GM19455 (cell line): ENCODE results near the gene BSND.

Experiments used
- ATAC-seq: cut with Tn5 transposase; IDR thresholded peaks from one replicate; pipeline ENCODE4 v1.9.1; 2021; ENCODE audit not compliant: unreplicated experiment

The BSND gene

DNA sequence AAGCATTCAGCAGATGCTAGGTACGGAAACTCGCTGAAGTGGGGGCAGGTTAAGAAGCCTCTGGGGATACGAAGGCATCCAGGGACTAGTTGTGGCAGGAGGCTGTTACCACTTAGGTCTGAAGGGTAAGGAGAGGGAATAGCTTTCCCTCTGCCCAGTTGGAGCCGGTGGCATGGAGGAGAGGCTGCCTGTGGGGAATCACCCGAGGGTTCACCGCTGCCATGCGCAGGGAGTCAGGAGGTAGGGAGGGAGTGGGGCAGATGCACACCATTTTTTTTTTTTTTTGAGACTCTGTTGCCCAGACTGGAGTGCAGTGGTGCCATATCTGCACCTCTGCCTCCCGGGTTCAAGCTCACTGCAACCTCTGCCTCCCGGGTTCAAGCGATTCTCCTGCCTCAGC is 46.7 kb downstream of the BSND start:
- ATAC-seq, result no peak

DNA sequence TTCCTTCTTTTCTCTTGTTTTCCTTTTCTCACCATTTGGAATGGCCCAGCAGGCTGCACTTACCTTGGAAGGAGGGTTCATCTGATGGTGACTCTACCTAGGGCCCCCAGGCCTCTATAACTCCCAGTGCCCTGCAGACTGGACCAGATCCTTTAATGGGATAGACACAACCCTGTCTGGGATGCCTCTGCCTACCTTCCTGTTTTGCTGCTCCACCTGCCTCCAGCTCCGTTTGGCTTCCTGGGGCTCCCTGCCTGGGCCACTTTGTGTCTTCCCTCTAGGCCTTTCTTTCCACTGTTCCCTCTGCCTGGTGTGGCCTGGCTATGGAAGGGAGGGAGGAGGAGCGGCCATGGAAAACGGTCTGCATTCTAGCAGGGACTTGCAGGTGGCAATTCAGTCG is 48.1 kb downstream of the BSND start:
- ATAC-seq, result no peak

DNA sequence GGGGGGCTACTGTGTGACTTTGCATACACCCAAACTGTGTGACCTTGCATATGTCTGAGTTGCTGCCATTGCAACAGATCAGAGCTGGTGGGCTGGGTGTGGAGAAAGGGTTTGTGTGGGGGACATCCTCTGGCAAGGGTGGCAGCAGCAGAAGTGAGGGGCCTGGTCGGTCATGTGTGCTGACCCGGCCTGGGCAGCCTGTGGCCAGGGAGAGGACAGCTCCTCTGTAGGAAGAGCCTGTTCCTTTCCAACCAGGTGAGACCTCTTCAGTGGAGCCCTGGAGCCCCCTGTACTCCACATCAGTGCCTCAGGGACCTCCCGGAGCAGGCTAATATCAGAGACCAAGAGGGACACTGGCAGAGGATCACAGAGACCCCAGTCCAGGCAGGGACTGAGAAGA is 48.9 kb downstream of the BSND start:
- no peak for ATAC-seq

DNA sequence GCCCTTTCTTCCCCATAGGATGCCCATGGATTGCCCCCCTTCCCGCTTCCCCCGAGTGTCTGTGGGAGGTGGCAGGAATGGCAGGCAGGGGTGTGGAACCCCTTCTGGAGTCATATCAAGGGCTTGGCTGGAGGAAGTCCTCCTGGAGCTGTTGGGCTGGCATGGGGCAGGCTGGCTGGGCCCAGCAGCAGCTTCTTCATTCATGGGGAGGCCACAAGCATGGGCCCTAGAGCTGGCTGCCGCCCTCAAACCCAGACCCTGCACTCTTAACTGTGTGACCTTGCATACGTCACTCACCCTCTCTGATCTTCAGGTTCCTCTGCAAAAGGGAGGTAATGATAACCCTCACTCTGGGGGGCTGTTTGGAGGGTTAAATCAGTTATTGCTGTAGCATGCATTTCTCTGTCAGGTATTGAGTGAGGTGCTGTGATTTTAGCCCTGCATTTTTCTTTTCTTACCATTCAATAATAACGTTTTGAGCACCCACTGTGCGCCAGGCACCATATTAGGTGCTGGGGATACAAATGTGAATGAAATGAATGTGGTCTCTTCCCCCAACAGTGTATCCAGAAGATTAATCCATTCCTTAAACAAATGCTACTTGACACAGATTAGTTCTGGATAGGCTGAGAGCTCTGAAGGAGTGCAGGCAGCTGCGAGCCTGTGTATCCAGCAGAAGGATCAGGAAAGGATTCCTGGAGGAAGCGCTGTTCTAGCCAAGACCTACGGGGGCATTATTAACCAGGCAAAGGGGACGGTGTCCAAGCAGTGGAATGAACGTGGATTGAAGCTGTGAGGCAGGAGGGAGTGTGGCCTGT is 49.9 kb downstream of the BSND start:
- no peak for ATAC-seq

DNA sequence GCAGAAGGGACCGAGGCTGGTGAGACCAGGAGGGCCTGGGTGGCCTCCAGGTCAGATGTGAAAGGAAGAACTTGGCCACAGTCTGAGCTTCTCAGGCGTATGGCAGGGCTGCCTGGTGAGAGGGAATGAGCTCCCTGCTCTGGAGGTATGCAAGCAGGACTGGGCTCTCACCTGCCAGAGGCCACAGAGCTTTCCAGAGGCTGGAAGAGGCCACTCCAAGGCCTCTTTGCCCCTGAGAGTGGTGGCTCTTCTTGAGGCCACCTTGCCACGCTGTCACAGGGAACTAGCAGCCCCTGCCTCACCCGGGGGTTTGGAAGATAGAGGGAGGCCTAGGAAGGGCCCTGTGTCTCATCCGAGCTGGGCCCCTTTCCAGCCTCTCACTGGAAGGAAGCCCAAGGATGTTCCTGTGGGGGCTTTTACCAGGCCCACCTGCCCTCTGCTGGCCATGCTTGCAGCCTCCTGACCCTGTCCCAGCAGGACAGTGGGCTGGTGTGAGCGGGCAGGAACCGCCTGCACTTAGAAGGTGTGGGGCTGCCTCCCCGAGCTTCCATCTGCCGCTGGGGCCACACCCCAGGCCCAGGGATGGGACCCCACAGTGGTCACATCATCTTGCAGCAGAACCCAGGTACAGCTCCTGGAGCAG is 50.7 kb downstream of the BSND start:
- ATAC-seq, result no peak

DNA sequence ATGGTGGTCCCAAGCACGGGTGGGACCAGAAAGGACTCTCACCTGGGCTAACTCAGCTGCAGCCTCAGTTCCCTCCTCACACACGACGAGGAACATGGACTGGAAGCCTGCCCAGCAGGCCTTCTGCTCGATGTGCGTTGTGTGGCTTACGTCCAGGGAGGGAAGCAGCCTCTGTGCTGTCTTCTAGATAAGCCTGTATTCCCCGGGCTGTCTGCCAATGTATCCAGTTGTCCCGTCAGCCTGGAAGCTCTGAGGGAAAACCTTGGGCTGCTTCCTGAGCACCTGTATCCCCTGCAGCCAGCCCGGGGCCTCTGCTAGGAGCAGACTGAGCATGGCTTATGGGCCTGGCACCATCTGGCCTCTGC is 51.2 kb downstream of the BSND start:
- ATAC-seq, result no peak

DNA sequence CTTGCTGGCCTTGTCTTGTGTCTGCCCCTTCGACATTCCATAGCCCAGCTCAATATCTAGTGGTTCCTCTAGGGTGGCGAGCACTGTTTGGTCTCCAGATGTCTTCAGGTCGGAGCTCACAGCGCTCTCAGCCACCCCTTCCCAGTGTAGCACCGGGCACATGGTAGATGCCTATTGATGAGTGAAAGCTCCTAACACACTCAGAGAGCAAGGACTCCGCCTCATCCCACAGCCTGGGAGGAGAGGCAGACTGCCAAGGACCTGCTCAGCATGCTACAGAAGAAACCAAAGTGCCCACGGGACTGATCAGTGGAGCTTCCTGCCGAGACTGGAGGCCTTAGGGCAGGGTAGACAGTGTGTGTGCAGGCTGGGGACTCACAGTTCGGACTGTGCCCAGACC is 51.5 kb downstream of the BSND start:
- ATAC-seq, result no peak

DNA sequence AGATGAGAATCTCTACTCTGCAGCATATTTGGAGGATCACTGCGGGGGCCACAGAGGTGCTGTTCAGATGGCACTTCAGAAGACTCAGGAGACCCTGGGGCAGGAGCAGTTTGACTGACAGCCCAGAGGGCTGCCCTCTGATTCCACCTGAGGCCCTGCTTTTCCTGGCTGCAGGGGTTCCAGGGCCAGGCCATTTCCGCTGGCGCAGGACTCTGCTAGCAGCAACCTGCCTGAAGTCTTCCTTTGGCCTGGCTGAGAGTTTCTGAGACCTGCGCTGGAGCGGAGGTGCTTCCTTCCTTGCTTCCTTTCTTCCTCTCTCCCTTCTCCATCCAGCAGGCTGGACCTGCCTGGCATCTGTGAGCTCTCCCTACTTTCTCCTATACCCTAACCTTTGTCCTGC is 52.4 kb downstream of the BSND start:
- ATAC-seq, result no peak

DNA sequence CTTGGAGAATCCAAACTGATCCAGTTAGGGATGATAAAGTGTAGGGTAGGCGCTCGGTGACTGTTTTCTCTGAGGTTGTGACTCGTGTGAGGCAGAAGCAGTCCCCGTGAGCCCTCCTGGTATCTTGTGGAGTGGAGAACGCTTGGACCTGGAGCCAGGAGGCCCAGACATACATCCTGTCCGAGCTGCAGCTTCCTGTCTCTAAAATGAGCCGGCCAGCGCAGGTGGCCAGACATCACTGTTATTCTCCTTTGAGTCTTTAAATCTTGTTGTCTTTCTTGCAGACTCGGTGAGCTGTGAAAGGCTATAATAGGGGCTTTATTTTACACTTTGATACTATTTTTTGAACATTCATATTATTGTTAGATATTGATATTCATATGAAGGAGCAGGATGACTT is 52.9 kb downstream of the BSND start:
- no peak for ATAC-seq

DNA sequence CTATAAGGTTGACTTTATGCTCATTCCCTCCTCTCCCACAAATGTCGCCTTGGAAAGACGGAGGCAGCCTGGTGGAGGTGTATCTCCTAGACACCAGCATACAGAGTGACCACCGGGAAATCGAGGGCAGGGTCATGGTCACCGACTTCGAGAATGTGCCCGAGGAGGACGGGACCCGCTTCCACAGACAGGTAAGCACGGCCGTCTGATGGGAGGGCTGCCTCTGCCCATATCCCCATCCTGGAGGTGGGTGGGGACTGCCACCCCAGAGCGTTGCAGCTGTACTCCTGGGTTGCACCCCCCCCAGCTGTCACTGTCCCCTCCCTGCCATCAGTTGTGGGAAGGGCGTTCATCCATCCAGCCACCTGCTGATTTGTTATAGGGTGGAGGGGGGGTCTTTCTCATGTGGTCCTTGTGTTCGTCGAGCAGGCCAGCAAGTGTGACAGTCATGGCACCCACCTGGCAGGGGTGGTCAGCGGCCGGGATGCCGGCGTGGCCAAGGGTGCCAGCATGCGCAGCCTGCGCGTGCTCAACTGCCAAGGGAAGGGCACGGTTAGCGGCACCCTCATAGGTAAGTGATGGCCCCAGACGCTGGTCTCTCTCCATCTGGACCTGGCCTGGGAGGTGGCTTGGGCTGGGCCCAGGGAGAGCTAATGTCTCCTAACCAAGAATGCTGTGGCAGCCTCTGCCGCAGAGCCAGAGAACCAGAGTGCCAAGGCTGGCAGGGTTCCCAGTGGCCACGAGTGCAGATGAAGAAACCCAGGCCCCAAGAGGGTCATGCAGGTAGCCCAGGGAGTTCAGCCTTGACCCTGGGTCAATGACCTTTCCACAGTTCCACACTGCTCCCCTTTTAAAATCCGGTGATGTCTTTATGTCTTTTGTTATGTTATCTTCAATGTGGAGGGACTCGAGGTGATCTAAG is 53.7 kb downstream of the BSND start:
- no peak for ATAC-seq

DNA sequence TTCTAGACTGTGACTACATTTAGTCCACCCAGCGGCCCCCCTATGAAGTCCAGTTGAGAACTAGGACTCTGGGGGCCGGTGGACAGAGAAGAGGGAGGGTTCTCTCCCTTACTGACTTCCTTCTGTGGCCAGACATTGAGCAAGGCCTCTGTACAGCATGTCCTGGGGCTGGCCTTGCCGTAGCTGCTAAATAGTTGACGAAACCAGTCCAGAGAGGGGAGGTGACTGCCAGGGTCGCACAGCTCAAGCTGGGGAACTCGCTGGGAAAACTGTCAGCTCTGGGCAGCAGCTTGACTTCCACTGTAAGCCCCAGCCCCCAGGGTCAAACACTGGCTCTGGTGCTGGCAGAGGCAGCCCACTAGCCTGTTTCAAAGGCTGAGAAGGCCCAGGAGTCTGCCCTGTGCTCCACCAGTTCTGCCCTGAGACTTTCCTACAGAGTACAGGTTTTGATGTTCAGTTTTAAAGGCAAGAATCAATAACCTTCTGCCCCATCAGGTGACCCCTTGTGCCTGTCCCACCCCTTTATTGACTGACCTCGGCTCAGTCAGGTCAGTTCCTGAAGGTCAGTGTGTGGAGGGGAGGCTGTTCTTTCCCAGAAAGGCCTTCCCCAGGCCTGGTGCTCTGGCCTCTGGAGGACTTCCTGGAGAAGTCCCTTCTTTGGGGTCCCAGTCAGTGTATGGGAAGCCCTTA is 54.7 kb downstream of the BSND start:
- ATAC-seq, result no peak

DNA sequence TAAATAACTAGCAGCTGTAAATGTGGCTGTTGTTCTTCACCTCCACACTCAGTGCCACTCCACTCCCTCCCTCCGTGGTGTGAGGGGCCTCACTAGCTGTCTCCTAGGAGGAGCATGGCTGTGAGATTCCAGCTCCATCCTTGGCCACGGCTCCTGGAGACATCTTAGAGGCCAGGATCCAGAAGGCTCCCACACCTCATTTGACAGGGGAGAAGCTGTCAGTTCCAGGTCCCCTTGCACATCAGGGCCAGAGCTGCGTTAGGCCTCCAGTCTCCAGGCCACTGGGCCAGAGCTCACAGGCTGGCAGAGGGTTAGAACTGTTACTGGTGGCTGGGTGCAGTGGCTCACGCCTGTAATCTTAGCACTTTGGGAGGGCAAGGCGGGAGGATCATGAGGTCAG is 55.7 kb downstream of the BSND start:
- ATAC-seq, result no peak

DNA sequence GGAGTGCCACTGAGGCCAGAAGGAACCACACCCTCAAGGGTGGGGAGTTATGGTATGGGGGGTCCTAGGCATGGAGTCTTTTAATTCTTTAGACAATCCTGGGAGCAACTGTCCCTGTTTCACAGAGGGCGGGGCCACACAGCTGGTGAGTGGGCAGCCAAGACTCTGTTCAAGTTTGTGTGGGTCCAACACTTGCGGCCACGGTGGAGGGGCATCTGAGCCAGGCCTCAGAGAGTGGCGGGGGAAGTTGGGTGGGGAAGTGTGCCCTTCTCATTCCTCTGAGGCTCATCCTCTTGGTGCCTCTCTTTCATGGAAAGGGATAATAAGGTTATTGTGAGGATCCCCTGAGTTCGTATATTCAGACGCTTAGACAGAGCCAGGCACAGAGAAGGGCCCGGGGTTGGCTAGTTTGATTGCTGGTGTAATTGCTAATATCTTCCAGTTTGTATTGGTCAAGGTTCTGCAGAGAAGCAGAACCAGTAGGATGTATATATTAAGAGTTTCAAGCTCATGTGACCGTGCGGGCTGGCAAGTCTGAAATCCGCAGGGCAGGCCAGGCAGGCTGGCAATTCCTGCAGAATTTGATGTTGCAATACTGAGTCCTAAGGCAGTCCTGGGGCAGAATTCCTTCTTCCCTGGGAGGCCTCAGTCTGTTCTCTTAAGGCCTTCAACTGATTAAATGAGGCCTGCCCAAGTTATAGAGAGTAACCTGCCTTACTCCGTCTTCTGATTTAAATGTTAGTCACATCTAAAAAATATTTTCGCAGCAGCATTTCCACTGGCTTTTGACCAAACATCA is 56.5 kb downstream of the BSND start:
- ATAC-seq, result no peak

DNA sequence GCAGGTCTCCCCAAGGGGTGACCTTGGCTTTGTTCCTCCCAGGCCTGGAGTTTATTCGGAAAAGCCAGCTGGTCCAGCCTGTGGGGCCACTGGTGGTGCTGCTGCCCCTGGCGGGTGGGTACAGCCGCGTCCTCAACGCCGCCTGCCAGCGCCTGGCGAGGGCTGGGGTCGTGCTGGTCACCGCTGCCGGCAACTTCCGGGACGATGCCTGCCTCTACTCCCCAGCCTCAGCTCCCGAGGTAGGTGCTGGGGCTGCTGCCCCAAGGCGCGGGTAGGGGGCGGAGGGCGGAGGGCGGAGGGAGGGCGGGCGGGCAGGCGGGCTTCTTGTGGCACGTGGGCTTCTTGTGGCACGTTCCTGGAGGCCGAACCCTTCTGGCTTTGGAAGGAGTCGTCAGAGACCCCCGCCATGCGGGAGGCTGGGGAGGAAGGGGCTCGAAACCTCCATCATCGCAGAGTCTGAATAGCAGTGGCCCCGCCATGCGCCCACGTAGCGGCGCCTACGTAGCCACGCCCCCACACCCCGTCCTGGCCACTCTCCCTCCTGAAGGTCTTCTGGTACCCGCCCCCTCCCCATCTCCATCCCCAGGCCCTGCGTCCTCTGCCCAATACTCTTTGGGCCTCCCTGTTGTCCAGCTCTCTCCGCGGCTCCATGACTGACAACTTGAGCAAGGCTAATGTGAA is 57.4 kb downstream of the BSND start:
- ATAC-seq, result no peak

DNA sequence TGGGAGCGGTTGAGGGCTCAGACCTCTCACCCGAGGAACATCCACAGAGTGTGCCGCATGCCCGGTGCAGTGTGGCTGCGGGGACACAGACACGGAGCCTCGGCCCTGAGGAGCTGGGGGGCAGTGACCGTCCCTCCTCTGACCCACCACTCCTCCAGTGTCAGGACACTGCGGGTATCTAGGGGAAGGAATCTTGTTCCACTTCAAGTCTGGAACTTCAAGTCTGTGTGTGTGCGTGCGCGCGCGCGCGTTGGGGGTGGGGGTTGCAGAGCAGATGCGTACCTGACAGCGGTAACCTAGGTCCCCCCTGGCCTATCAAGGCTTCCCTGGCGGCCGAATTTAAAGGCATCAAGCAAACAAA is 57.9 kb downstream of the BSND start:
- no peak for ATAC-seq

DNA sequence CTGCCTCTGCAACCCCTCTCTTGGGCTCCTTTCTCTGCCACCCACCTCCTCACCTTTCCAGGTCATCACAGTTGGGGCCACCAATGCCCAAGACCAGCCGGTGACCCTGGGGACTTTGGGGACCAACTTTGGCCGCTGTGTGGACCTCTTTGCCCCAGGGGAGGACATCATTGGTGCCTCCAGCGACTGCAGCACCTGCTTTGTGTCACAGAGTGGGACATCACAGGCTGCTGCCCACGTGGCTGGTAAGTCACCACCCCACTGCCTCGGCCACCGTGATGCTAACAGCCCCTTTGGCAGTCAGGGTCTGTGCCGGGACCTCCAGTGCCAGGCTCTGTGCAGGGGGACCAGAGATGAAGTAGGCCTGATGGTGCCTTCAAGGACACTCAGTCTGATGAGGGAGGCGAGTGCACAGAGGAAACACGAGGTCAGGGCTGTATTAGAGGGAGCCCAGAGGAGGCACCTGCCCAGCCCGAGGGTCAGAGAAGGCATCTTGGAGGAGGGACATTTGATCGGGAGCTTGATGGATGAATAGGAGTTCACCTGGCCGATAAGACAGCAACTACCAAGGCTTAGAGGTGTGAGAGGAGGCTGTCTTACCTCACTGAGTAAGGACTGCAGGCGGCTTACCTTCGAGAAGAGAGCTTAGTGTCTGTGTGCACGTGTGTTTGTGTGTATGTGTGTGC is 58.7 kb downstream of the BSND start:
- ATAC-seq, result no peak

DNA sequence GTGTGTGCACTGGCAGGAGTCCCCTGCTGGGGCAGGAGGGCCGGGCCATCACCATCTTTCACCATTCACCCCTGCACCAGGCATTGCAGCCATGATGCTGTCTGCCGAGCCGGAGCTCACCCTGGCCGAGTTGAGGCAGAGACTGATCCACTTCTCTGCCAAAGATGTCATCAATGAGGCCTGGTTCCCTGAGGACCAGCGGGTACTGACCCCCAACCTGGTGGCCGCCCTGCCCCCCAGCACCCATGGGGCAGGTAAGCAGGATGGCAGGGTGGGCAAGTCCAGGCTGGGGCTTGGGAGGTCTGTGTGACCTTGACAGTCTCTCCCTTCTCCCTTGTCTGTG is 59.2 kb downstream of the BSND start:
- ATAC-seq, result no peak

DNA sequence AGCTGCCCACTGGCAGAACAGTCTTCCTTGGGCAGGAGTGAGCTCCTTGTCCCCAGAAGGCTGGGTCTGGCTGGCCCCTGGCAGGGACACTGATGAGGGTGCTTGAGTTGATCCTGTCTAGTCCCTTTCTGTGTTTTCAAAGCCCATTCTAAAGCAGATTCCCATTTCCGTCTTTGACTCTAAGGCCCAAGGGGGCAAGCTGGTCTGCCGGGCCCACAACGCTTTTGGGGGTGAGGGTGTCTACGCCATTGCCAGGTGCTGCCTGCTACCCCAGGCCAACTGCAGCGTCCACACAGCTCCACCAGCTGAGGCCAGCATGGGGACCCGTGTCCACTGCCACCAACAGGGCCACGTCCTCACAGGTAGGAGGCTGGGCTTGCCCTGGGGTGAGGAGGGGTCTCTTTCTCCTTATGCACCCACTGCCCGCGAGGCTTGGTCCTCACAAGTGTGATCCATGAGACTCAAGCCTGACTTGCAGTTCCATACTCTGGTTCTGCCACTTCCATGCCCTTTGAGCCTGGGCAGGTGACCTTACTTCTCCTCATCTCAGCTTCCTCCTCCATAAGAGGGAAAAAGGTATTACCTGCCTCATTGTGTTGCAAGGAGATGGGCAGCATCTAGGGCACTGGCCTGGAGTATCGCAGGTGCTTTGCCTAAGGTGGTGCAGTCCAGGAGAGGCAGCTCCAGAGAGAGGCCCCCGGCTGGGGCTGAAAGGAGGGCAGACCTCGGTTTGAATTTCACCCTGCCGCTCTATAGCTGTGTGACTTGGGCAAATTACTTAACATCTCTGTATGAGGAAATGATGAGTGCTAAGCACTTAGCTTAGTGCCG is 60.8 kb downstream of the BSND start:
- ATAC-seq, result no peak
